Kidney capillary endothelial cell (primary cell): Measurements from ENCODE around the gene TXNDC5.
A peak's percentile ranks its signal among the peaks of the same experiment; 100 is the strongest.
"Not testable (repeated sequence)": the region's sequence is repeated elsewhere in the genome, so short reads cannot be mapped to it uniquely, and the experiment has no call there.

Experiments
- DNase-seq: peaks from one replicate; pipeline ENCODE4 v3.0.0-alpha.2; 2018; ENCODE audit warnings: low spot score

TXNDC5 gene

DNA sequence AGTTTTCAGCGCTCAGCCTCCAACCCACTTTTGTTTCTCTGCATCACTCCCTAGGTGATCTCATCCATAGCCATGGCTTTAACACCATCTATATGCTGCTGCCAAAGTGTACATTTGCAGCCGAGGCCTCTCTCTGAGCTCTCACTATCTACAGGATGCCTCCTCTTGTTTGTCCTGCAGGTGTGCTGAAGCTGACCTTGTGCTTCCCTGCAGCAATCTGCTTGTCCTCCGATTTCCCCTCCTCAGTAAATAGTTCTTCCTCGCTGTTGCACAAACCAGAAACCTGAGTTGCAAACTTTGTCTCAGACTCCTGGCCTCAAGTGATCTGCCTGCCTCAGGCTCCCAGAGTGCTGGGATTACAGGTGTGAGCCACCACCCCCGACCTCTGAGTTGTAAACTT is 3.7 kb upstream of the TXNDC5 start:
- DNase-seq: no peak

- no peak for DNase-seq
These were observed 2.3 kb upstream of the TXNDC5 start for GRCh38 chr6:7912736-7913517.

DNA sequence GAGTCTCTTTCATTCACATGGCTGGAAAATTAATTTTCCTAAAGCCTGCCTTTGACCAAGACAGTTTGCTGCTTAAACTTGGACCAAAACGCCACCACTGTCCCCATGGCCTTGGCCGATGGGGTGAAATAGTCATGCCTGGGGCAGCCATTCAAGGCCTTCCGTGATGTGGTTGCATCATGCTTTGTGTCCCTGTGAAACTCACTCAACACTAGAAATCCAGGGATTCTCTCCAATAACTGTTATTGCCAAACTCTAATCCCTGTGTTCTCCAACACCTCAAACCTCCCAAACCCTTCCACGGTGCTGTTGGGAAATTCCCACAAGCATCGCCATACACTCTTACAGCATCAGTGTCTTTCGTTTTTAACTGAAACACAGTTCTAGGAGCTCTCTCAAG is 1.4 kb upstream of the TXNDC5 start:
- DNase-seq: no peak

GRCh38 chr6:7911345-7911725 is 747 bp upstream of the TXNDC5 start:
- DNase-seq: no peak

- no peak for DNase-seq
These were observed 312 bp downstream of the TXNDC5 start for GRCh38 chr6:7910298-7910653.

GRCh38 chr6:7909323-7910276 is 988 bp downstream of the TXNDC5 start:
- peak; percentile 59 for DNase-seq

GRCh38 chr6:7907159-7907558 is 3.4 kb downstream of the TXNDC5 start:
- no peak for DNase-seq

GRCh38 chr6:7906741-7907140 is 3.8 kb downstream of the TXNDC5 start:
- no peak for DNase-seq

DNA sequence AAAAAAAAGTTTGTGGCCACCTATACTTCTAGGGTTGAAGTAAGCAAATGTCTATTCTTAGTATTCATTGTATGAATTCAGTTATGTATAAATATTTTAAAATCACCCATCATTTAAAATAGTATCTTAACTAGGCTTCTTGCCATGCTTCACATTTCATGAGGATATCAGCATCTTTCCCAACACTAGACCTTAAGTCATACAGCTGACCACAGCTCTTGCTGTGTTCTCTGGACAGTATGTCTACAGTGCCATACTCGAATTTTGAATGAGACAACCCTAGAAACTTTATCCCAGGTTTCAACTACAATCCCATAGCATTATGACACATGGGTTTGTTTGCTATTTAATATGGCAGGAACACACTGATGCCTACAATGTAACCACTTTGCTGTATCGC is 5.2 kb downstream of the TXNDC5 start:
- no peak for DNase-seq

DNA sequence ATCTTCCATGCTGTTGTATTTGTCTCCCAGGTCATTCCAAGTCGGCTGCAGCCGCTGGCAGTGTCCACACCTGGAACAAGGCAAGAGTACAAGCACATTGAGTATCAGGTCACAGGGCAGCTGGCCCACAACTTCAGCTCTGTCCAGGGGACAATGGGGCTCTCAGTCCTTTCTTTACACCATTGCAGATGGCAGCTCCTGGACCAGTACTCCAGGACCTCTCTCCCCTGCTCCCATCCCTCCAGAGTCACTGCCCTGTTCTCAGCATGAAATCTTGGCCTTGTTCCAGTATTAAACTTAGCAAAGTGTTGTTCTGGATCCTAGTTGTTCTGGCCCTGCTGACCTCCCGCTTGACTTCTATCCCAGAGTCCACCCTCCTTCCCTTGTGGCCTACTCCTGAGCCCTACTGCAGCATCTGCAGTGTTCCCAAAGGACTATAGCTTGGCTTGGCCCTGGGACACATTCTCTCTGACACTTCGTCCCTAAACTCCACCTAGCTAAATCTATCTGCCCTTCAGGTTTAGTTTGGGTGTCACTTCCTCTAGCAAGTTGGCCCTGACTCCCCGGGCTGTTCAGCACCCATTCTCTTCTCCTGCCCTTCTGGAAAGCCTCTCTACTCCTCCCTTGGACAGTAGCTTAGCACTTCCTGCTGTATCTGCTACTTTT is 5.8 kb downstream of the TXNDC5 start:
- no peak for DNase-seq

DNA sequence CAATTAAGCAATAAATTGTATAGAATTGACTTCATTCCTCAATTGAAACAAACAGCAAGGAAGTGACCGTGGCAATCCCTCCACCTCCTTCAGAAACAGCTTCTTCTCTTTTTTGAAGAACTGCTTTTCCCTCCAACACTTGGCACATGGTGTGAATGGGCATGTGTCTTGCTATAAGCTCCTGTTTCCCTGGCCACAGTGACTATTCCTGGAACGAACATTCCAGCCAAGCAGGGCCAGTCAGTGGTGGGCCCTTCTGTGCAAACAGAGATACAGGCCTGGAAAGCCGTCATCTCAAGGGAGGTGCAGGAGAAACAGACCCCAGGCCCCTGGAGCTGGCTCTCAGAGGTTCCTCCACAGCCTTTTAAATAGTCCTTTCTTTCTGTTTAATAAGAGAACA is 6.9 kb downstream of the TXNDC5 start:
- no peak for DNase-seq

DNA sequence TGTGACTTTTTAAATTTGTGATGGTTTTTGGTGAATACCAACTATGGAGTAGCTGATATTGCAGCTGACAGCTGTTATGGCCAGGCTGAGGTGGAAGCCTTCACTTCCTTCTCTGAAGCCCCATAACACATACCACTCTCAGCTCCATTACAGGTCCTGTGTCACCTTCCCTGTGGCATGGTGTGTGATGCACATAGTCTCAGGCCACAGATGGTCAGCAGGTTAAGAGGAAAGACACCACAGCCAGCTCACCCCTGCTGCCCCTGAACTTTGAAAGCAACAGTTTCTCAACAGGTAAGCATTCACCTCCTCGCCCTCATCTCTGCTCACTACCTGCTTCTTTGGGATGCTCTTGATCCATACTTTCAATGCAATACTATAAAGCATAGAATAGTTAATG is 7.7 kb downstream of the TXNDC5 start:
- no peak for DNase-seq

- peak; percentile 40 for DNase-seq
These were observed 8.4 kb downstream of the TXNDC5 start for GRCh38 chr6:7902221-7902620.

DNA sequence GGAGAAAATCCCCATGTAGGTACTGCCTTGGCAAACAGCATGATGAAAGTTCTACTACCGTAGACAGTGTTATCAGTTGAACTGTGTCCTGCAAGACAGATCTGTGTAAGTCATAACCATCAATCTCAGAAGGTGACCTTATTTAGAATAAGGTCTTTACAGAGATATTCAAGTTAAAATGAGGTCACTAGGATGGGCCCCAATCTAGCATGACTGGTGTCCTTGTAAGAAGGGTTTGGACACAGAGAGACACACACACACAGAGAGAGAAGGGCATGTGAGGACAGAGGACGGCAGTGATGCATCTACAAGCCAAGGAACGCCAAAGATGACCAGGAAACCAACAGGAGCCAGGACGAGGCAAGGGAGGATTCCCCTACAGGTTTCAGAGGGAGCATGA is 8.8 kb downstream of the TXNDC5 start:
- no peak for DNase-seq

DNA sequence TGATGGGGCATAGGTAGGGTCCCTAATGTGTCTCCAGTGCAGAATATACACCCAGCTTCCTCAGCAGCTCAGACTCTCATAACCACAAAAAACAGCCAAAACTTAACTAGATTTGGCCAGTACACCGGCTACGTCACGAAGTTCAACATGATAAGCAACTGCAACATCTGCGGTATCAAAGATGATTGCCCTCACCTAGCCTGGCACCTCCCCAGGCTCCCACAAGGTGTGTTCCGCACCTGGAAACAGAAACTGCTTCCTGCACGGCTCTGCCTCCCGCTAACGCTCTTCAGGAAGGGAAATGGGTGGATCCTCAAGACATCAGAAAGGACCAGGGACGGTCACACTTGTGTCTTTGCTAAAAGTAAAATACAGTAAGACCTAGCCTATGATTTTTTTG is 9.5 kb downstream of the TXNDC5 start:
- DNase-seq: no peak

DNA sequence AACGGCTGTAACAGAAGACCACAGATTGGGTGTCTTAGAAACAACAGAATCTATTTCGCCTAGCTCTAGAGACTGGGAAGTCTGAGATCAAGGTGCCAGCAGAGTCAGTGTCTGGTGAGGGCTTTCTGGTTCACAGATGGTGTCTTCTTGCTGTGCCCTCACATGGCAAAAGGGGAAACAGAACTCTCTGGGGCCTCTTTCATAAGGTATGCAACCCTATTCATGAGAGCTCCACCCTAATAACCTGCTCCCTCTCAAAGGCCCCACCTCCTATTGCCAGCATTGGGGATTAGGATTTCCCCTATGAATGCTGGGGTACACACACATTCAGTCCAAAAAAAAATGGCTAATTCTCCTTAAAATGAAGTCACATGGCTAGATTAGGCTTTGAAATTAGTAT is 10.0 kb downstream of the TXNDC5 start:
- DNase-seq: no peak

DNA sequence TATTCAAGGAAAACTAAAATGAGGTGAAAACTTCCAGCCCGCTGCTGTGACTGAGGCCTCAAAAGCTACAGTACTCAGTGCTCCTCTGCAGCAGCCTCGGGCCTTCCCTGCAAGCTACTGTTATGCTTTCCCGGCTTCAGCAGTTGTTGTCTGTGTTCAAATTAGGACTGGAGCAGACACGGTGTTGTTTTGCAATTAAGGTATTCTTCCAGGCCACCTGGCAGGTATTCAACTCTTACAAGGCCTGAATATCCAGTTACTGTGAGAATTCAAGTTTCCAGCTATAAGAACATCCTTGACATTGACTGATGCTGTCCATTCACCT is 10.7 kb downstream of the TXNDC5 start:
- DNase-seq: no peak

DNA sequence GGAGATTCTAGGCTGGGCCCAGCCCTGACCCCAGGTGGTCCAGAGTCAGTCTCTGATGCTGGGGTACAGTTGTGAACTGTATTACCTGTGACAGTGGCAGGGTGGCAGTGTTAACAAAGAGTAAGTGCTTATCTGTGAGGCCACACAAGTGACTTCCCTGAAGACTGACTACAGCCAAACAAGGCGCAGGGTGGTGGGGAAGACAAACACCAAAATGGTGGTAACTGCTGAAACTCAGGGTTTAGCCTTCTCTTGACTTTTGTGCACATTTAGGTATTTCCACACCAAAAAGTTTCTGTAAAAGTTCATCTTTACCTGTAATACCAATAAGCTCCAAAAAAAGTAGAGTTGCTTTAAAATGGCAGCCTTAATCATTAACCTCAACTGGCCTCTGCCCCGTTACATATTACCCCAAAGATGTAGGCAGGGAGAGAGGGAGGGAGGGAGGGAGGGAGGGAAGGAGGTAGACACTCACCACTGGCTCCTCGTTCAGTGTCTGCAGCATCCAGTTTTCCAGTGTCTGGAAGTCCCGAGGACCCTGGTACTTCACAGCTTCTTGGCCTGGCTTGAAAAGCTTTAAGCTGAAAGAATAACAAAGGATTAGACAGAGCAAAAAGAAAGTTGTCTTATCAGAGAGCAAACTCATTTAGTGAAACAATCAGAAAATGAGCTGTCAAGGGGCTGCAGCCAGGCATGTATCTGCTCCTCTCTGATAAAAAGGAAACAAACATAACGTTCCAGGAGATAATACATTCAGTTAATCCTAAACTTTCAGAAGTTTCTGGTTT is 11.3 kb downstream of the TXNDC5 start:
- DNase-seq: no peak

DNA sequence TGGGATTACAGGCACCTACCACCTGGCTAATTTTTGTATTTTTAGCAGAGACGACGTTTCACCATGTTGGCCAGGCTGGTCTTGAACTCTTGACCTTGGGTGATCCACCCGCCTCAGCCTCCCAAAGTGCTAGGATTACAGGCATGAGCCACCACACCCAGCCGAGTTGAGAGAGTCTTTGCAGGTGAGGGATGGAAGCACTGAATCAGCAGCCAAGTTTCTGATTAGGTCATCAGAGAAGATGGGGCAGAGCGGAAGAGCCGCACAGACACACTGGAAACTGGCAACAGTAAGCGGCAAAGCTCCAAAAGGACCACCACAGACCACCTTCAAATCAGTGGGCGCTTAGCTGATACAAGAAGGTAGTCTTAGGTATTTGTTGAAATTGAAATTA is 12.4 kb downstream of the TXNDC5 start:
- not testable (repeated sequence) for DNase-seq

- no peak for DNase-seq
These were observed 13.0 kb downstream of the TXNDC5 start for GRCh38 chr6:7897461-7898192.

GRCh38 chr6:7896465-7896987 is 14.1 kb downstream of the TXNDC5 start:
- DNase-seq: no peak
